CD4-positive, alpha-beta T cell treated with Interferon gamma for 1 hour (primary cell): ENCODE data around the gene CCDC28B.

Experiments
- DNase-seq: peaks from one replicate; pipeline ENCODE4 v3.0.0-alpha.2; 2020

The CCDC28B gene

GRCh38 chr1:32223683-32224082 lies 23.3 kb downstream of the CCDC28B start:
- no peak for DNase-seq

GRCh38 chr1:32224285-32224684 lies 23.9 kb downstream of the CCDC28B start:
- DNase-seq: no peak

- no peak for DNase-seq
Observed at GRCh38 chr1:32228771-32229170, 28.4 kb downstream of the CCDC28B start.

- no peak for DNase-seq
Observed at GRCh38 chr1:32231843-32232432, 31.5 kb downstream of the CCDC28B start.

- no peak for DNase-seq
Observed at GRCh38 chr1:32232558-32233304, 32.3 kb downstream of the CCDC28B start.

GRCh38 chr1:32234792-32235191 lies 34.4 kb downstream of the CCDC28B start:
- DNase-seq: no peak

- DNase-seq: no peak
Observed at GRCh38 chr1:32239337-32239736, 38.9 kb downstream of the CCDC28B start.

GRCh38 chr1:32239790-32240139 lies 39.4 kb downstream of the CCDC28B start:
- no peak for DNase-seq

- DNase-seq: peak; percentile 59
Observed at GRCh38 chr1:32240140-32240951, 40.0 kb downstream of the CCDC28B start.

- no peak for DNase-seq
Observed at GRCh38 chr1:32241001-32241763, 40.8 kb downstream of the CCDC28B start.

- no peak for DNase-seq
Observed at GRCh38 chr1:32242341-32242851, 42.0 kb downstream of the CCDC28B start.

GRCh38 chr1:32246888-32247273 lies 46.5 kb downstream of the CCDC28B start, which contains the start of gene FAM167B:
Gene FAM167B, plus strand, starts transcription at chr1:32247222. Its CDS starts 200 bp downstream, at chr1:32247422.
- no peak for DNase-seq

GRCh38 chr1:32247452-32247851 lies 47.1 kb downstream of the CCDC28B start:
- DNase-seq: no peak

- peak; percentile 75 for DNase-seq
Observed at GRCh38 chr1:32247983-32248889, 47.8 kb downstream of the CCDC28B start.

GRCh38 chr1:32249831-32250525 lies 49.6 kb downstream of the CCDC28B start:
- DNase-seq: peak; percentile 89

- peak; percentile 53 for DNase-seq
Observed at GRCh38 chr1:32250893-32251716, 50.7 kb downstream of the CCDC28B start, which contains the start of gene LCK. Gene LCK, plus strand, starts transcription at chr1:32251265. Its CDS starts 23,065 bp downstream, at chr1:32274330.
